Stromal cell of bone marrow (primary cell): ENCODE results near the gene CALR.
A peak's percentile ranks its signal among the peaks of the same experiment; 100 is the strongest.
"Not testable (repeated sequence)": the region's sequence is repeated elsewhere in the genome, so short reads cannot be mapped to it uniquely, and the experiment has no call there.

Experiments
- DNase-seq: peaks from one replicate; pipeline ENCODE4 v3.0.0-alpha.2; 2012; ENCODE audit warnings: low read depth

CALR gene

DNA sequence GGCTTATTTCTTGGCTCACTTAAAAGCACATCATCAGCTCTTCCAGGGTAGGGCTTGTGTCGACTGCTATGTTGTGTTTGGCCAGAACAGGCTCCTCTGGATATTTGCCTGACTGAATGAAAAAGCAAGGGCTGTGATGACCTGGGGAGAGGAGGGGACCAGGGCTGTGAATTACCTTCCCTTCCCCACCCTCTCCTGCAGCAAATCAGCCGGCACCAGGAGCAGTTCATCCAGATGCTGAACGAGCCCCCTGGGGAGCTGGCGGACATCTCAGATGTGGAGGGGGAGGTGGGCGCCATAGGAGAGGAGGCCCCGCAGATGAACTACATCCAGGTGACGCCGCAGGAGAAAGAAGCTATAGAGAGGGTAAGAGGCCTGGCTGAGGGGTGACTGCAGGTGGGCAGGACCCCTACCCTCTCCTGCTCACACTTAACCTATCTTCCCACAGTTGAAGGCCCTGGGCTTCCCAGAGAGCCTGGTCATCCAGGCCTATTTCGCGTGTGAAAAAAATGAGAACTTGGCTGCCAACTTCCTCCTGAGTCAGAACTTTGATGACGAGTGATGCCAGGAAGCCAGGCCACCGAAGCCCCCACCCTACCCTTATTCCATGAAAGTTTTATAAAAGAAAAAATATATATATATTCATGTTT lies 14.2 kb downstream of the CALR start:
- peak; percentile 88 for DNase-seq

- DNase-seq: no peak
Measured at GRCh38 chr19:12953138-12953798, 14.9 kb downstream of the CALR start.

DNA sequence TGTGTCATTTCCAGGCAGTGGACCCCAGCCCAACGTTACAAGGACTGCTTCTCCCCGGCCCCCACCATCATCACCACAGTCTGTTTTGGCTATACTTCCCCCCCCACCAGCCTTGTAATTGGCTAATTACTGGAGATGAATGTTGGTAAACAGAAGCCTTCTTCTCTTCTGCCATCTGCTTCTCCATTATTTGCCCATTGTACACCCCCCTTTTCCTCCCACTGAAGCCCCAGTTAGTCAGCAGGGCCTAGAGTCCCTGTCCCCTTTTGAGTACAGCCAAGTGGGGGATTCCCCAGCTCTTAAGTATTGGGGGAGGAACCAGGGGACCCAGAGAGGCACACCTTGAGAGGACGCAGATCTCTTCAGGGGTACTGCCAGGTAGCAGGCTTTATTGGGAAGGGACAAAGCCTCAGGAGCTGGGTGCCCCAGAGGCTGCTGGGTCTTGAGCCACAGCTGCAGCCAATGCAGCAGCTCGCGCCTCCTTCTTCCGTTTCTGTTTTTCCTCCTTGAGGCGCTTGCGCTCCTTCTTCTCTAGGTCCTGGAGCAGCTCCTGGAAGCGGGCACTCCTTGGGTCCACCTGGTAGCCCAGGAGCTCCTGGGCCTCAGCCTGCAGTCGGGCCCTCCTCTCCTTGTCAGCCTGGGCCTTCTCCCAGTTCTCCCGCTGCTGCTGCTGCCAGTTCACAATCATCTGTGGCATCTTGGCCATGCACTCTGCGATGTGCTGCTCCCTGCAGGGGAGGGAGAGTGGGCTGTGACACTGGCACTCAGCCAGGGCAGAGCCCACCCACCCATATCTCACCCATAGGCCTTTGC lies 15.6 kb downstream of the CALR start:
- DNase-seq: no peak

DNA sequence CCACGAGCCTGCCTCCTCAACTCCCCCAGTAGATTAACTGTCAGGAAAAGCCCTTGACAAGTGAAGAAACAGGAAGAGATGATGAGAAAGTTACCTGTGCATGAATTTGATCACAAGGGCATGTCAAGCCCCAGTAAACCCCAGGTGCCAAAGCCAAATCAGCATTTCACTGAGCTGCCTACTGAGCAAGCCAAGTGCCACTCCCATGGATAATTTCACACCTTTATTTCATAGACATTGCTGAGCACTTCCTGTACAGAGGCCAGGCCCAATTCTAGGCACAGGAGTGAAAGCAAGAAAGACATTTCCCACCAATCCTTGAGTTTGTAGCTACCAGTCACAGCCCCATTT lies 16.2 kb downstream of the CALR start:
- DNase-seq: no peak

DNA sequence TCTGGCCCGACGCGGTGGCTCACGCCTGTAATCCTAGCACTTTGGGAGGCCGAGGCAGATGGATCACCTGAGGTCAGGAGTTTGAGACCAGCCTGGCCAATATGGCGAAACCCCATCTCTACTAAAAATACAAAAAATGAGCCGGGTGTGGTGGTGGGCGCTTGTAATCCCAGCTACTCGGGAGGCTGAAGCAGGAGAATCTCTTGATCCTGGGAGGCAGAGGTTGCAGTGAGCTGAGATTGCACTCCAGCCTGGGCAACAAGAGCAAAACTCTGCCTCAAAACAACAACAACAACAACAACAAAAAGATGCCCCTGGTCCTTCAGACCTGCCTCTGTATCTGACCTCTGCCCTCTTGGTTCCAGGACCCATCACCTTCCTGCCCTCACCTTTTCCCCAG lies 17.2 kb downstream of the CALR start:
- DNase-seq: not testable (repeated sequence)

- no peak for DNase-seq
Measured at GRCh38 chr19:12955996-12956395, 17.6 kb downstream of the CALR start.

DNA sequence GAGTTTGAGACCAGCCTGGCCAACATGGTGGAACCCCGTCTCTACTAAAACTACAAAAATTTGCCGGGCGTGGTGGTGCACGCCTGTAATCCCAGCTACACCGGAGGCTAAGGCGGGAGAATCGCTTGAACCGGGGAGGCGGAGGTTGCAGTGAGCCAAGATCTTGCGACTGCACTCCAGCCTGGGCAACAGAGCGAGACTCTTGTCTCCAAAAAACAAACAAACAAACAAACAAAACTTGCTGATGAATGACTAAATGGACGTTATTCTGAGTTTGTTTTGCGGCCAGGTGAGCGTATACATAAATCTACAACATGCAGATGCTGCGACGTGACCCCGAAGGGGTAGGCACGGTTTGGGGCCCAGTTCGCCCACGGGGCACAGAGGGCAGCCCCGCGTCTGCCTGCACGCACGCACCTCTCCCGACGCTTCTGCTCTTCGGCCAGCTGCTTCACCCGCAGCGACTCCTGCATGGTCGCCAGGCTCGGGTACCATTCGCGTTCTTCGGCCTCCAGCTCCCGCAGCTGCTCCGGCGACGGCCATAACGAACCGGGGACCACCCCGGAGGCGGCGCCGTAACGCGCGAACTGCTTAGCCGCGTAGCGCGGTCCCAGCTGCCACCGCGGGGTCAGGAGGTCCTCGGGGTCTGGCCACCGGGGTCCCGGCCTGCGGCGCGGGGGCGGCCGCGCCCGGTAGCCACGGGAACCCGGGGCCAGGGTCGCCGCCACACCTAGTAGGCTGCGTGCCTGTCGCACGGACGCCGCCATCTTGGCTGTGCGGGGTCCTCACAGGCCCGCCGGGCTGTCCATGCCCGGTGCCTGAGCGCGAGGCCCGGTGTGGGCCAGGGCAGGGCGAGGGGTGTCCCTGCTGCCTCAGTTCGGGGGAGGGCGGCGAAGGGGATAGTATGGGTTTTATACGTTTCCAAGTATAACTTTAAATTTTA lies 18.3 kb downstream of the CALR start, which contains the start of gene GADD45GIP1:
GADD45GIP1 (minus strand) TSS at position 778 of the 943 bp plus-strand sequence; CDS start at position 767, 11 bp downstream.
- no peak for DNase-seq

- not testable (repeated sequence) for DNase-seq
Measured at GRCh38 chr19:12957389-12957952, 19.1 kb downstream of the CALR start.

- no peak for DNase-seq
Measured at GRCh38 chr19:12959481-12959880, 21.1 kb downstream of the CALR start.

DNA sequence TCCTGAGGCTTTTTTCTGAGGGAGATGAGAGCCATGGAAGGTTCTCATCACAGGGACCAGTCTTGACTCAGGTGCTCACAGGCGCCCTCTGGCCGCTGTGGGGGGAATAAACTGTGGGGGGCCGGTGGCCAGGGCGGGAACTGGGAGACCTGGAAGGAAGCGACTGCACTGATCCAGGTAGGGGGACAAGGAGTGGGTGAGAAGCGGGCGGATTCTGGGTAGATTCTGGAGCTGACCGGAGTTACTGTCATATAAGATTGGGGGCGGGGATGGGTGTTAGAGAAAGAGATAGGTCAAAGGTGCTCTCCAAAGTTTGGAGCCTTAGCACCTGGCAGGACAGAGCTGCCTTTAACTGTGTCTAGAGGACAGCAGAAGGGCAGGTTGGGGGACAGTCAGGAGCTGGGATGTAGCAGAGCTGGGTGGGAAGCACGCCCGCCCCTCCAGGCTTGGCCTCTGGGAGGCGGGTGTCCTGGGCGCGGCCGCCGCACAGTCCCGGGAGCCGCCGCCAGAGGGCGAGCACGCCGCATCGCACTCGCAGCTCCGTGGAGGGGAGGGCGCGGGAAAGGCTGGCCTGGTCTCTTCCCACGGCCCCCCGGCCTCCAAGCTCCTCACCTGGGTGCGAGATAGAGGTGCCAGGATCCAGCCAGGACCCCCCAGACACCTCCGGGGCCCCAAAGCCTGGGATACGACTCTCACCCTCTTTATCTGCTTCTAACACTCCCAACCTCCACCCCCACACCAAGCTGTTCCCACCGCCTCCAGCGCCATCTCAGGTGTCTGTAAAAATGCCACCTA lies 26.8 kb downstream of the CALR start:
- peak; percentile 62 for DNase-seq

- no peak for DNase-seq
Measured at GRCh38 chr19:12965812-12966135, 27.4 kb downstream of the CALR start.

DNA sequence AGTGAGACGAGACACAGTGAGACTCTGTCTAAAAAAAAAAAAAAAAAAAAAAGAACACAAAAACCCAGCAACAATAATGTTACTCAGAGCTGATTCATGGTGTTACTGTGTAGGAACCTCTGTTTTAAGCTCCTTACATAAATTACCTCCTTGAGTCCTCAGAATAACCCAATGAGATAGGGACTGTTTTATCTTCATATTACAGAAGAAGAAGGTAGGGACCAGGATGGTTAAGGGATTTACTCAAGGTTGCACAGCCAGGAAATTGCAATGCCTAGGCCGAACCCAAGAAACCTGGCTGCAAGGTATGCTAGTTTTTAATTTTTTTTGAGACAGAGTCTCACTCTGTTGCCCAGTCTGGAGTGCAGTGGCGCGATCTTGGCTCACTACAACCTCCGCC lies 29.5 kb downstream of the CALR start:
- no peak for DNase-seq

GRCh38 chr19:12969292-12969988 lies 31.0 kb downstream of the CALR start, which contains the start of gene DAND5:
DAND5 (plus strand) TSS chr19:12969576; CDS start chr19:12969661, 85 bp downstream.
- DNase-seq: no peak

DNA sequence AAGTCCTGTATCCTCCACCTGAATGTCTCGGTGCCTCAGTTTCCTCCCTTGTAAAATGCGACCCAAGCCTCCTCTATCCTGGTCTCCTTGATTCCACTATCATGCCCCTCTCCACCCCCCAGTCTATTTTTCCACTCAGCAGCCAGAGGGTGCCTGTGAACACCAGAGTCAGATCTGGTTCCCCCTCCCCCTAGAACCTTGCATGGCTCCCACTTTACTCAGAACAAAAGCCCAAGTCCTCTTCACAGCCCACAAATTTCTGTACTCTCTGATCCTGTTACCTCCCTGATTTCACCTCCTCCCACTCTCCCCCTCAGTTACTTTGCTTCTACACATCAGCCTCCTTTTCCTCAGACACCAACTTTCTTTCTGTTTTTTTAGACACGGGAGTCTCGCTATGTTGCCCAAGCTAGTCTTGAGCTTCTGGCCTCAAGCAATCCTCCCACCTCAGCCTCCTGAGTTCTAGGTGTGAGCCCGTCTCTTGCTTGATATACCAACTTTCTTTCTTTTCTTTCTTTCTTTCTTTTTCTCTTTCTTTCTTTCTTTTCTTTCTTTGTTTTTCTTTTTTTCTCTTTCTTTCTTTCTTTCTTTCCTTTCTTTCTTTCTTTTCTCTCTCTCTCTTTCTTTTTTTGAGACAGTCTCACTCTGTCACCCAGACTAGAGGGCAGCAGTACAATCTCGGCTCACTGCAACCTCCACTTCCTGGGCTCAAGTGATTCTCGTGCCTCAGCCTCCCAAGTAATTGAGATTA lies 31.8 kb downstream of the CALR start:
- no peak for DNase-seq

GRCh38 chr19:12973236-12973635 lies 34.8 kb downstream of the CALR start:
- DNase-seq: no peak

GRCh38 chr19:12974301-12975220 lies 36.2 kb downstream of the CALR start:
- DNase-seq: no peak

DNA sequence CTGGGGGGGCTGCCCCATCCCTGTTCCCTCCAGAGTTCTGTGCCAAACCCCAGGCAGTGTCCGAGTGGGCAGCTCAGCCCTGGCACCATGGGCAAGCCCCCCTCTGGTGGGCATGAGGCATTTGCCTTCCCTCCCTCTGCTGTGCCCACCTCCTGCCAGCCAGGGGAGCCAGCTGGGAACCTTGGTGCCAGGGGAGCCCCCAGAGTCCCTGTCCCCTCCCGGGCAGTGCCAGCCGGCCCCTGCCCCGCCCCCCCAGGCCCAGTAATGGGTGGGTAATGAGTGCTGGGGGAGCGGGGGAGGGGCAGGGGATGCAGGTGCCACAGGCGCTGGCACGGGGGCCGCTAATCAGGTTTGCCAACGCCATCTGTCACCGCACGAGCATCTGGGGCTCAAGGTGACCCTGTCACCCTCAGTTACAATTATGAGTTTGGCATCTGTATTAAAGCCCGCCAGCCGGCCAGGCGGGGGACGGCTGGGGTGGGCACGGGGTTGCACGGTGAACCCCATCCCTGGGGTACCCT lies 36.9 kb downstream of the CALR start:
- DNase-seq: no peak

DNA sequence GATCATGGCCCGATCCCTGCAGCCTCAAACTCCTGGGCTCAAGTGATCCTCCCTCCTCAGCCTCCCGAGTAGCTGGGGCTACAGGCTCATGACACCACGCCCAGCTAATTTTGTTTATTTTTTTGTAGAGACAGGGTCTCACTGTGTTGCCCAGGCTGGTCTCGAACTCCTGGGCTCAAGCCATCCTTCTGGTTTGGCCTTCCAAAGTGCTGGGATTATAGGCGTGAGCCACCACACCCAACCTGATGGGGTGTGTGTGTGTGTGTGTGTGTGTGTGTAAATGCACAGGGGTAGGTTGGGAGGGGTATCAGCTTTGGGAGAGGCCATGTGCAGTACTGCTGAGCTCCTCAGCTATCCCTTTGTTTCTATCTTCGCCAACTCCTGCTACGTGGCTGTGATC lies 37.7 kb downstream of the CALR start:
- DNase-seq: not testable (repeated sequence)
